RWPE1 (cell line): ENCODE results near the gene FRMD4A.

Source experiments
- CTCF ChIA-PET: fragments of 350-600 bp; sonication (Branson Sonifier 250); formaldehyde crosslinking; extraction: SDS; loops from one replicate; lab custom pipeline; 2021; lab: Yijun Ruan, JAX
- POLR2A ChIA-PET: fragments of 400-600 bp; formaldehyde crosslinking; extraction: SDS; loops from one replicate; lab custom pipeline; 2020; ENCODE audit warnings: antibody characterized with exemption; ENCODE audit not compliant: low non-redundant PET; lab: Yijun Ruan, JAX
- DNase-seq: peaks from one replicate; pipeline ENCODE4 v3.0.0; 2012; ENCODE audit warnings: low spot score
- H3K27ac ChIP-seq: fragments of 450-650 bp; 2 replicates; pipeline ENCODE4 v1.5.1; 2017
- TF ChIP-seq, protein P1 (sequence below): fragments of 450-650 bp; conservative IDR thresholded peaks from 2 replicates; pipeline ENCODE4 v1.5.1; 2017; ENCODE audit warnings: low read depth, mild to moderate bottlenecking

Gene FRMD4A

DNA sequence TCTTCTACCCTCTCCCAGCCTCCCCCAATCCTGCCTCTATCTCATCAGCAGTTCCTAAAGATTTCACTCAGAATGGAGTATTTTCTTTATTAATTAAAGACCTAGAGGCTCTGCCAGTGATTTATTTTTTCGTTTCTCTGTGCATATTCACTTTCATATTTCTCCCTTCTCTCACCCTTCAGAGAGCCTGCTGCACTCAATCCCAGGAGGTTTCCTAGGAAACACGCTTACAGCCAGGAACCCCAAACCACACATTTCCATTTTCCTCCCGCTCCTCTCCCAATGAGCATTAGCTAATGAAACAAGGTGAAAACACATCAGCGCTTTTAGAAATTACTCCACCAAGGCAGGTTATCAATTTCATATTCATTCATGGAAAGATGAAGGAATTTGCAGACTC lies 180.2 kb downstream of the FRMD4A start:
- H3K27ac ChIP-seq, result no peak overlapping the region
- DNase-seq, result no peak
- TF ChIP-seq, protein P1, sequence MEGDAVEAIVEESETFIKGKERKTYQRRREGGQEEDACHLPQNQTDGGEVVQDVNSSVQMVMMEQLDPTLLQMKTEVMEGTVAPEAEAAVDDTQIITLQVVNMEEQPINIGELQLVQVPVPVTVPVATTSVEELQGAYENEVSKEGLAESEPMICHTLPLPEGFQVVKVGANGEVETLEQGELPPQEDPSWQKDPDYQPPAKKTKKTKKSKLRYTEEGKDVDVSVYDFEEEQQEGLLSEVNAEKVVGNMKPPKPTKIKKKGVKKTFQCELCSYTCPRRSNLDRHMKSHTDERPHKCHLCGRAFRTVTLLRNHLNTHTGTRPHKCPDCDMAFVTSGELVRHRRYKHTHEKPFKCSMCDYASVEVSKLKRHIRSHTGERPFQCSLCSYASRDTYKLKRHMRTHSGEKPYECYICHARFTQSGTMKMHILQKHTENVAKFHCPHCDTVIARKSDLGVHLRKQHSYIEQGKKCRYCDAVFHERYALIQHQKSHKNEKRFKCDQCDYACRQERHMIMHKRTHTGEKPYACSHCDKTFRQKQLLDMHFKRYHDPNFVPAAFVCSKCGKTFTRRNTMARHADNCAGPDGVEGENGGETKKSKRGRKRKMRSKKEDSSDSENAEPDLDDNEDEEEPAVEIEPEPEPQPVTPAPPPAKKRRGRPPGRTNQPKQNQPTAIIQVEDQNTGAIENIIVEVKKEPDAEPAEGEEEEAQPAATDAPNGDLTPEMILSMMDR, result no peak
- POLR2A ChIA-PET, result no interaction called here
- CTCF ChIA-PET, result no interaction called here

- H3K27ac ChIP-seq, result no peak overlapping the region
- TF ChIP-seq, protein P1, result no peak
- DNase-seq, result no peak
- ChIA-PET POLR2A (no interaction called here), CTCF (no interaction called here)
These were observed 184.2 kb downstream of the FRMD4A start for GRCh38 chr10:14146501-14146900.

DNA sequence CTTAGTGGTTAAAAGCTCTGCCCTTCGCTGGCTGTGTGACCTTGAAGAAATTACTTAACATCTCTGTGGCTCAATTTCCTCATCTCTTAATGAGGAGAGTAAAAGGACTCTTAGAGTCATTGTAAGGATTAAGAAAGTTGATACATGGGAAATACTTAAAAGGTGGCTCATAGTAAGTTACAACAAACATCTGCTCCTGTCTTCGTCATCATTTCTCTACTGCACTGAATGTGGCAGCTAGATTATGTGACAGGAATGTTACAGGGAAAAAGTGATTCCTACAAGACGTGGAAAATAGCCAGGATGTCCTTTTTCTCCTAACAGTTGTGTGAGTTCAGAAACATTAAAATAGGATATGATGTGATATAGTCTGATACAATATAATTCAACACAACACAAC lies 184.7 kb downstream of the FRMD4A start:
- no peak for DNase-seq
- H3K27ac ChIP-seq, result no peak overlapping the region
- TF ChIP-seq, protein P1, result no peak
- CTCF ChIA-PET, result no interaction called here
- POLR2A ChIA-PET, result no interaction called here

DNA sequence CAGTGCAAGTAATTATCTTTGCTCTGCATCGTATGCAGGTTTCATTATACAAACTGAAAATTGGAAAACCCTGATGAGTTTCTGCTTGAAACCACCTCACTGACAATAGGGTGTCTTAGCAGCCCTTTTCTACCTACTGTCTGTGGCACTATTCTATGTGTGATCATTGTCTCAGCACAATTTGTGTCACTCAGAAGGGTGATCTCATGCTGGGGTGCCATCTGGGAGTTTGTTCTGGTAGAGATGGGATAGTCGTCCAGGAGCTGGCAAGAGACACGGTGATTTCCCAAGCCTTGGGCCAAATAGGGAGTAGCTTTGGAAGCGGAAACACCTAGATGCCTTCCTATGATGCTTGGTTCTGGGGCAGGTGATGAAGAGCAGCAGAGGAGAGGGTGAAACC lies 186.3 kb downstream of the FRMD4A start:
- DNase-seq, result no peak
- ChIA-PET CTCF (no interaction called here), POLR2A (no interaction called here)
- TF ChIP-seq, protein P1, result no peak
- no peak overlapping the region for H3K27ac ChIP-seq

GRCh38 chr10:14142606-14143250 lies 188.0 kb downstream of the FRMD4A start:
- DNase-seq, result no peak
- ChIA-PET POLR2A (no interaction called here), CTCF (no interaction called here)
- TF ChIP-seq, protein P1, result no peak
- no peak overlapping the region for H3K27ac ChIP-seq

GRCh38 chr10:14141283-14141682 lies 189.4 kb downstream of the FRMD4A start:
- POLR2A ChIA-PET, result no interaction called here

More at GRCh38 chr10:14141283-14141682, 189.4 kb downstream of the FRMD4A start:
- CTCF ChIA-PET, result no interaction called here
- H3K27ac ChIP-seq, result no peak overlapping the region
- no peak for DNase-seq
- TF ChIP-seq, protein P1, result no peak
